Measurements from ENCODE around the gene PODXL2. TPM values are rescaled to one million over a fixed set of nuclear protein-coding genes. Genes with fewer than 3 reads are reported as not detected.

Gene PODXL2
- total RNA-seq, 1 experiment from 2014 or later: 26.6 TPM

GRCh38 chr3:127688416-127689265 is 59.7 kb downstream of the PODXL2 start:
- peak; percentile 32 for DNase-seq (ENCODE audit: low spot score)
- BruUV-seq (replicated peaks): no TSS peak
- CTCF ChIA-PET: no interaction called here
- Histone ChIP-seq H3K4me1 (ENCODE audit: insufficient read depth, low read length, poor library complexity, severe bottlenecking) (no peaks in the 10 kb centered on the region), H3K36me3 (ENCODE audit: insufficient read depth, low read length, poor library complexity, severe bottlenecking) (no peaks in the 10 kb centered on the region), H3K9me3 (ENCODE audit: low read depth, low read length, poor library complexity, severe bottlenecking) (no peaks in the 10 kb centered on the region), H3K4me3 (ENCODE audit: low read depth, low read length, poor library complexity, severe bottlenecking) (no peak overlapping the region), H3K27me3 (replicated peaks; ENCODE audit: insufficient read depth, low read depth, low read length, poor library complexity) (no peaks in the 10 kb centered on the region), H3K27ac (ENCODE audit: low read depth, low read length, poor library complexity, severe bottlenecking) (no peak overlapping the region)
- POLR2A ChIA-PET (ENCODE audit: low non-redundant PET): interaction anchor here (0.6 kb wide), 1 partner anchor 8 kb away, joined by 4 read pairs; no protein-coding TSS in a partner anchor
- intact Hi-C loops (cut with micrococcal nuclease; ENCODE audit: unreplicated experiment): no loop called here
- no peak for TF ChIP-seq CTCF (conservative IDR thresholded peaks at IDR 0.05; ENCODE audit: low read depth, low read length)
- no peak for TF ChIP-seq EZH2 (IDR thresholded peaks at IDR 0.05; ENCODE audit: borderline replicate concordance, low read depth, low read length, poor library complexity, severe bottlenecking)

- TF ChIP-seq EZH2 (IDR thresholded peaks at IDR 0.05; ENCODE audit: borderline replicate concordance, low read depth, low read length, poor library complexity, severe bottlenecking) (no peak), CTCF (conservative IDR thresholded peaks at IDR 0.05; ENCODE audit: low read depth, low read length) (no peak)
- H3K27me3 ChIP-seq (replicated peaks; ENCODE audit: insufficient read depth, low read depth, low read length, poor library complexity): no peaks in the 10 kb centered on the region
- H3K36me3 ChIP-seq (ENCODE audit: insufficient read depth, low read length, poor library complexity, severe bottlenecking): no peaks in the 10 kb centered on the region
- no peaks in the 10 kb centered on the region for H3K9me3 ChIP-seq (ENCODE audit: low read depth, low read length, poor library complexity, severe bottlenecking)
- no peak for DNase-seq (ENCODE audit: low spot score)
- CTCF ChIA-PET: no interaction called here
- POLR2A ChIA-PET (ENCODE audit: low non-redundant PET): no interaction called here
- H3K4me1 ChIP-seq (ENCODE audit: insufficient read depth, low read length, poor library complexity, severe bottlenecking): no peaks in the 10 kb centered on the region
- no peak overlapping the region for H3K27ac ChIP-seq (ENCODE audit: low read depth, low read length, poor library complexity, severe bottlenecking)
- no TSS peak for BruUV-seq (replicated peaks)
- intact Hi-C loops (cut with micrococcal nuclease; ENCODE audit: unreplicated experiment): no loop called here
- no peak overlapping the region for H3K4me3 ChIP-seq (ENCODE audit: low read depth, low read length, poor library complexity, severe bottlenecking)
These were observed 60.4 kb downstream of the PODXL2 start for GRCh38 chr3:127689266-127689860.

GRCh38 chr3:127690106-127690505 is 61.1 kb downstream of the PODXL2 start:
- POLR2A ChIA-PET (ENCODE audit: low non-redundant PET): no interaction called here
- no TSS peak for BruUV-seq (replicated peaks)
- no peak for DNase-seq (ENCODE audit: low spot score)
- Histone ChIP-seq H3K9me3 (ENCODE audit: low read depth, low read length, poor library complexity, severe bottlenecking) (no peaks in the 10 kb centered on the region), H3K4me3 (ENCODE audit: low read depth, low read length, poor library complexity, severe bottlenecking) (no peak overlapping the region), H3K4me1 (ENCODE audit: insufficient read depth, low read length, poor library complexity, severe bottlenecking) (no peaks in the 10 kb centered on the region), H3K27ac (ENCODE audit: low read depth, low read length, poor library complexity, severe bottlenecking) (no peak overlapping the region), H3K27me3 (replicated peaks; ENCODE audit: insufficient read depth, low read depth, low read length, poor library complexity) (no peaks in the 10 kb centered on the region), H3K36me3 (ENCODE audit: insufficient read depth, low read length, poor library complexity, severe bottlenecking) (no peaks in the 10 kb centered on the region)
- CTCF ChIA-PET: no interaction called here
- TF ChIP-seq EZH2 (IDR thresholded peaks at IDR 0.05; ENCODE audit: borderline replicate concordance, low read depth, low read length, poor library complexity, severe bottlenecking) (no peak), CTCF (conservative IDR thresholded peaks at IDR 0.05; ENCODE audit: low read depth, low read length) (no peak)
- intact Hi-C loops (cut with micrococcal nuclease; ENCODE audit: unreplicated experiment): no loop called here

Measured in A673 (cell line).